ENCODE results near the gene RGS1. TPM values are rescaled to one million over a fixed set of nuclear protein-coding genes. Genes with fewer than 3 reads are reported as not detected.
A peak's percentile ranks its signal among the peaks of the same experiment; 100 is the strongest.

RGS1 gene
- total and polyA plus RNA-seq, 12 donors, result 0.30 to 7.2 (median 0.96) TPM

DNA sequence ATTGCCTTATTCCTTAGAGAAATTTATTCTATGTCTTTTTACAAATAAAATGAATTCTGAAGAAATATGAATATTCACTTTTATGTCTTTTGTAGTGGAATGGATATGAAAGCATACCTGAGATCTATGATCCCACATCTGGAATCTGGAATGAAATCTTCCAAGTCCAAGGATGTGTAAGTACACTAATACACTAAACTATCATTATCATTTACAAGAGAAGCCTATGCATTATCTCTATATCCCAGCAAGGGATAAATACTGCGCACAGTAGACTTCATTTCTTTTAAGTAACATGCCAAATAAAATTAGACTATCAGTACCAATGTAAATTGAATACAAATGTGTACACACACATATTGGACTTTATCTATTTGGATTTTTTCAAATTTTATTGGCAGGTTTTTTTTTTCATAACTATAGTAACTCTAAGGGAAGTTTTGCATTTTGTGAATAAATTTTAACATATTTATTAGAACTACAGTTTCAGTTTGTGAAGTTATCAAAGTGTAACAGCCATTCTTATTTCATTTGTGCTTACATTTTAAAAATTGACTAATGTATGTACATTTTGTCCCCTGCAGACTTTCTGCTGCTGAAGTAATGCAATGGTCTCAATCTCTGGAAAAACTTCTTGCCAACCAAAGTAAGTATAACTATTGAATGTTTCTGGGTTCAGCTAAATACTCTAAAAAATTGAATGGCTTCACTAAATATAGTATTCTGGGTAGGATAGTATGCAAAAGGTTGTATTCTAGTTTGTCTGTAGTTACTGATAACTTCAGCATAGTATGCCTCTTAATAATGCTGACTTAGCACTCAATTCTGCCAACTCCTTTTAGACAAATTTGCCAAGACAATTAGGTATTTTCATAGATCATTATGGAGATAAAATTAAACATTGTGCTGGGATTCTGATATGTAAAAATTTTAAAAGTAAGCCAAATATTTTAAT lies 894 bp downstream of the RGS1 start:
- intact Hi-C loops (cut with DNase I), result no loop called here
- WGBS, 2 donors, result 94 to 96% methylated on average over 1 of the region's 1 CpG
- peaks cover 0 to 23% (median 0%) of the 10 kb centered on the region in 9 donors for H3K4me1 ChIP-seq

DNA sequence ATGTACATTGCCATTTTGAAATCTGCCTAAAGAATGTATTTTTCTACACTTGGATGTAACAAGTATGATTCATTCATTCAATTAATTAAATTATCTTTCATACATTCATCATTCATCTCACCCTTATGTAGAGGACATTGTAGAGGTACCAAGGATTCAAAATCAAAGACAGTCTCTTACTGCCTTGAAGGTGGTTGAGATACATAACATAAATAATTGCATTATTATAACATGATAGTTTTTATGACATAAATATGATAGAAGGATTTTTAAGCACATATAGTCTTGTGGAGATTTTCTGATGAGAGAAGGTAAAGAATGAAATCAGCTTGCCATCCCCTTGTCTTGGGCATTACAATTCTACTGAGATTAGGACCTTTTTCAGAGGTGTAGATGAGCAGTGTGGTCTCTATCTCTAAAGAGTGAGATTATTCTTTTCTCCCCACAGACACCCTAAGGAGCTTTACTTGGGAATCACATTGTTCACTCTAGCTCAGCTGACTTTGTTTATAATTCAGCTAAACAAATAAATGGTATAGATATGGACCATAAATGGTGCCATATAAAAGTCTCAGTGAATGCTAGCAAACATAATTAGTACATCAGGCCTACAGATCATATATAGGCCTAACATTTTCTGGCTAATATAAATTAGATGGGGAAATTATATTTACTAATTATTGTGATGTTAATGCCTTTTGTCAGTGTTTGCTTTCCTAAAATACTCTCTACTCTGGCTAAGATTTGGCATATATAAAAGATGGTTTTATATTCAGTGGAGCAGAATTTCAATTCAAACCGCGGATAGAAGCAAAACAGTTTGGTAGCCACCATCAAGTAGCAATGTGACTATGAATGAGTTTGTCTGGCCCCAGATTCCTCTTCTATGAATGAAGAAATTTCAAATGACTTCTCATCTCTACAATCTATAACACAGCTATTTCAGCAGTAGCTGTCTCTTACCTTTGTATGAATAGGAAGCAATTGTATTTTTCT lies 1.9 kb downstream of the RGS1 start:
- DNase-seq, result no peak
- intact Hi-C loops (cut with DNase I), result no loop called here
- peak overlapping the region in 1 of 10 donors; percentile 85 for H3K27ac ChIP-seq
- TF ChIP-seq, protein P1, sequence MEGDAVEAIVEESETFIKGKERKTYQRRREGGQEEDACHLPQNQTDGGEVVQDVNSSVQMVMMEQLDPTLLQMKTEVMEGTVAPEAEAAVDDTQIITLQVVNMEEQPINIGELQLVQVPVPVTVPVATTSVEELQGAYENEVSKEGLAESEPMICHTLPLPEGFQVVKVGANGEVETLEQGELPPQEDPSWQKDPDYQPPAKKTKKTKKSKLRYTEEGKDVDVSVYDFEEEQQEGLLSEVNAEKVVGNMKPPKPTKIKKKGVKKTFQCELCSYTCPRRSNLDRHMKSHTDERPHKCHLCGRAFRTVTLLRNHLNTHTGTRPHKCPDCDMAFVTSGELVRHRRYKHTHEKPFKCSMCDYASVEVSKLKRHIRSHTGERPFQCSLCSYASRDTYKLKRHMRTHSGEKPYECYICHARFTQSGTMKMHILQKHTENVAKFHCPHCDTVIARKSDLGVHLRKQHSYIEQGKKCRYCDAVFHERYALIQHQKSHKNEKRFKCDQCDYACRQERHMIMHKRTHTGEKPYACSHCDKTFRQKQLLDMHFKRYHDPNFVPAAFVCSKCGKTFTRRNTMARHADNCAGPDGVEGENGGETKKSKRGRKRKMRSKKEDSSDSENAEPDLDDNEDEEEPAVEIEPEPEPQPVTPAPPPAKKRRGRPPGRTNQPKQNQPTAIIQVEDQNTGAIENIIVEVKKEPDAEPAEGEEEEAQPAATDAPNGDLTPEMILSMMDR (IDR thresholded peaks at IDR 0.05), result no peak
- 61 to 93% methylated on average over 2 of the region's 2 CpGs for WGBS, 2 donors
- H3K36me3 ChIP-seq, result peaks cover 0 to 4% (median 0%) of the 10 kb centered on the region in 9 donors
- H3K27me3 ChIP-seq, result no peaks in the 10 kb centered on the region
- peaks cover 0 to 23% (median 0%) of the 10 kb centered on the region in 9 donors for H3K4me1 ChIP-seq
- H3K4me3 ChIP-seq, result peak overlapping the region in 1 of 10 donors; percentile 47
- H3K9me3 ChIP-seq, result no peaks in the 10 kb centered on the region
- no peak for ATAC-seq

More for the DNA sequence above, 894 bp downstream of the RGS1 start:
- DNase-seq, result no peak
- H3K27ac ChIP-seq, result peak overlapping the region in 1 of 10 donors; percentile 85
- no peak for ATAC-seq
- H3K4me3 ChIP-seq, result peak overlapping the region in 1 of 10 donors; percentile 47
- peaks cover 0 to 4% (median 0%) of the 10 kb centered on the region in 9 donors for H3K36me3 ChIP-seq
- no peaks in the 10 kb centered on the region for H3K9me3 ChIP-seq
- TF ChIP-seq, protein P1 (IDR thresholded peaks at IDR 0.05), result no peak
- H3K27me3 ChIP-seq, result no peaks in the 10 kb centered on the region

DNA sequence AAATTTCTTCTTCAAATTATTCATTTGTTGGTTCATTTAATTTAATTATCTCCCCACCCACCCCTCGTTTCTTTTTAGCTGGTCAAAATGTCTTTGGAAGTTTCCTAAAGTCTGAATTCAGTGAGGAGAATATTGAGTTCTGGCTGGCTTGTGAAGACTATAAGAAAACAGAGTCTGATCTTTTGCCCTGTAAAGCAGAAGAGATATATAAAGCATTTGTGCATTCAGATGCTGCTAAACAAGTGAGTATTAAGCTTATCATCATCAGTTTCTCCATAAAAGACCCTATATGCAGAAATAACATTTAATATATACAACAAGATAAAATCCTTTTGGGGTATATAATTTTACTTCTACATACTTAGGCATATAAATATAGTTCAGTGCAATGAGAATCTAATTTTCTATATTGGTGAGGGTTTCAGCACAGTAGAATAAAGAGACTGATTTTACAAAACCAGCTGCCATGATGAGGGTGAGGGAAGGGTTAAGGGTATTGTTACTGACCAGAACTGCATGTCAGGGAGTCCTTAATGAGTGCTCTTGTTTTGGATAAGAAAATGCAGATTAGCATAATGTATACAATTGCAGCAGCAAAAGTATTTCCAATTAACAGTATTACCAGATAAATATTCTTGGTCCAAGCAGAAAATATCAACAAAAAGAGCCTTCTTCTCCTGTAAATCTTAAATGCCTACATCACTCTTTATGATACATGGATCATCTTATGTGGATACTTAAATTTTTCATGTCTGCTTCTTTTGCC lies 2.8 kb downstream of the RGS1 start:
- 67 to 71% methylated on average over 1 of the region's 1 CpG for WGBS, 2 donors
- no peak for ATAC-seq
- H3K4me1 ChIP-seq, result peaks cover 0 to 23% (median 0%) of the 10 kb centered on the region in 9 donors
- no peaks in the 10 kb centered on the region for H3K9me3 ChIP-seq
- H3K27me3 ChIP-seq, result no peaks in the 10 kb centered on the region
- peak overlapping the region in 1 of 10 donors; percentile 47 for H3K4me3 ChIP-seq
- TF ChIP-seq, protein P1 (IDR thresholded peaks at IDR 0.05), result no peak
- peaks cover 0 to 4% (median 0%) of the 10 kb centered on the region in 9 donors for H3K36me3 ChIP-seq
- intact Hi-C loops (cut with DNase I), result no loop called here
- peak overlapping the region in 1 of 10 donors; percentile 15 for H3K27ac ChIP-seq
- no peak for DNase-seq

All from heart right ventricle (tissue), 16 donors.